HG03139 (cell line): Measurements from ENCODE around the gene PIM3.
"Not testable (repeated sequence)": the region's sequence is repeated elsewhere in the genome, so short reads cannot be mapped to it uniquely, and the experiment has no call there.

Experiments used
- ATAC-seq: cut with Tn5 transposase; IDR thresholded peaks from one replicate; pipeline ENCODE4 v1.9.1; 2021; ENCODE audit not compliant: unreplicated experiment

The PIM3 gene

DNA sequence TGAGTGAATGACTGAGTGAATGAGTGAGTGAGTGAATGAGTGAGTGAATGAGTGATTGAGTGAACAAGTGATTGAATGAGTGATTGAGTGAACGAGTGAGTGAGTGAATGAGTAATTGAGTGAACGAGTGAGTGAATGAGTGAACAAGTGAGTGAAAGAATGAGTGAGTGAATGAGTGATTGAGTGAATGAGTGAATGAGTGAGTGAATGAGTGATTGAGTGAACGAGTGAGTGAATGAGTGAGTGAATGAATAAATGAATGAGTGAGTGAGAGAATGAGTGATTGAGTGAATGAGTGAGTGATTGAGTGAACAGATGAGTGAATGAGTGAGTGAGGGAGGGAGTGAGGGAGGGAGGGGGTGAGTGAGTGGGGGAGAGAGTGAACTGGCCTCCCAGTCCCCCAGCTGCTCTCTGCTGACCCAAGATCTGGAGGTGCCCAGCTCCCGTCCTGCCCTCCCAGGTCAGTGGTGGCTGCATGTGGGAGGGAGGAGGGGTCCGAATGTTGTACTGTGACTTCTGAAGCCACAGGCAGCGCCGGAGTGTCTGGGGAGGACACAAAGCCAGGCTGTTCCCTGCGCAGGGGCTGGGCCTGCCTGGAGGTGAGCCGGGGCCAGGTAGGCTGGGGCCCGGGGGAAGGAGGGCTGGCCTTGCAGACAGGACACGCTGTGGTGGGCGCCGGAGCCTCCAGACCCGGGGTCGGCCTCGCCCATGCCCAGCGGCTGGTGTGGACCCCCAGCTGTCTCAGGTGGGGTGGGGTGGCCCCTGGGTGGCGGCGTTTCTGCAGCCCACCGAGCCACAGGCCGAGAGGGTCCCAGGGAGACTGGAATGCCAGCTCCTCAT is 17.8 kb upstream of the PIM3 start:
- no peak for ATAC-seq

DNA sequence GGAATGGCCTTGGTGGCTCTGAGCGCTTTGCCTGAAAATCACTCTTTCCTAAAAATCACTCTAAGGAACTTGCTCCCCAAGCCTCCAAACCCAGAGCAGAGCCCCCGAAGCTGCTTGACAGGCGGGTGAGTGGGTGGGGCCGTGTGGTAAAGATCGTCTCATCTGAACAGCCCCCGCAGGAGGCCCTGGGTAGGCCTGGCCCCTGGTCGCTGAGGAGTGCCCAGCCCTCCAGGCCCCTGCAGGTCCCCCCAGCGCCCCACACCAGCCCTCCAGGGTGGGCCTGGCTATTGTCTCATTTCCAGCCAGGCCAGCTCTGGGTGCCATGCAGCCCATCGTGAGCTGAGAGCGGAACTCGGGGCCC is 17.2 kb upstream of the PIM3 start:
- ATAC-seq = no peak

DNA sequence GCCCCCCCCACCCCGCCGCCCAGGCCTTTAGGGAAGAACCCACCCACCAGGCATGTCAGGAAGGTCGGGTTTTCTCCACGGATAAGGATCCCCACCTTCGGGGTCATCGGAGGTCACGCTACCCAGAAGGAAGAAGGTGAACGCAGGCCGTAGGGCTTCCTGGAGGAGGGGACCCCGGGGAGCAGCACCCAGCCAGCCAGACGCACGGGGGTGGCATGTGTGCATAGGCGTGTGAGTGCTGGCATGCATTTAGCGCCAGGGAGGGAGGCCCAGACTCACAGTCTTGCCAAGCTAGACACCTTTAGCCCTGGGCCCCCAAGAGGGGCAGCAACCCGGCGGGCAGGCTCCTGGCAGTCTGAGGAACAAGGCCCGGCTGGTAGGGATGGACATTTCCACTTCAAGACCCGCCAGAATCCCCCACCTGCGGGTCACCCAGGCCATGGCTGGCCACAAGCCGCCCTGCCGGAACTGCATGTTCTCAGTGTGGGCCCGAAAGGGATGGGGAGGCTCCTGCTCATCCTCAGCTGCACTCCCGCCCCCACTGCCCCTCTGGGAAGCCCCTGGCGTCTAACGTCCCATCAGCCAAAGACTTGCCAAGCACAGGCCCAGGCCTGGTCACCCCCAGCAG is 16.7 kb upstream of the PIM3 start:
- no peak for ATAC-seq

DNA sequence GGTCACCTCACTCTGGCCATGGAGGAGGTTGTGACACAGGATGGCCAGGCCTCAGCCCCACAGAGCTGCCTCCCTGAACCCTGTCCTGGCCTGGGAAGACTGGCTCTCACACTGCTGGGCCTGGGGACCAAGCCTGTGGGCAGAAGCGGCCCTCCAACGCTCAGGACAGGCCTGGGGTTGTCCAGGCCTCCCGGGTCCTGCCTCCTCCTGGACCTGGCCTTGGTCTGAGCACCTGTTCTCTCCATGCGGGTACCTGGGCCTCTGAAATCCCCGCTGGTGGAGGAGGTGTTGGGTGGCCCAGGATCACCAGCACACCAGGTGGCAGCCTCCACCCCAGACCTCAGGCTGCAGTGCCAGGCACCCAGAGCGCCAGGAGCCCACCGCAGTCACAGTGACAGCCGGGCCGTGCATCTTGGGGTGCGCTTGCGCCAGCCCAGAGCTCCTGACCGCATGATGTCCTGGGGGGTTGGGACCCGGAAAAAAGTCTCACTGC is 16.1 kb upstream of the PIM3 start:
- ATAC-seq = no peak

DNA sequence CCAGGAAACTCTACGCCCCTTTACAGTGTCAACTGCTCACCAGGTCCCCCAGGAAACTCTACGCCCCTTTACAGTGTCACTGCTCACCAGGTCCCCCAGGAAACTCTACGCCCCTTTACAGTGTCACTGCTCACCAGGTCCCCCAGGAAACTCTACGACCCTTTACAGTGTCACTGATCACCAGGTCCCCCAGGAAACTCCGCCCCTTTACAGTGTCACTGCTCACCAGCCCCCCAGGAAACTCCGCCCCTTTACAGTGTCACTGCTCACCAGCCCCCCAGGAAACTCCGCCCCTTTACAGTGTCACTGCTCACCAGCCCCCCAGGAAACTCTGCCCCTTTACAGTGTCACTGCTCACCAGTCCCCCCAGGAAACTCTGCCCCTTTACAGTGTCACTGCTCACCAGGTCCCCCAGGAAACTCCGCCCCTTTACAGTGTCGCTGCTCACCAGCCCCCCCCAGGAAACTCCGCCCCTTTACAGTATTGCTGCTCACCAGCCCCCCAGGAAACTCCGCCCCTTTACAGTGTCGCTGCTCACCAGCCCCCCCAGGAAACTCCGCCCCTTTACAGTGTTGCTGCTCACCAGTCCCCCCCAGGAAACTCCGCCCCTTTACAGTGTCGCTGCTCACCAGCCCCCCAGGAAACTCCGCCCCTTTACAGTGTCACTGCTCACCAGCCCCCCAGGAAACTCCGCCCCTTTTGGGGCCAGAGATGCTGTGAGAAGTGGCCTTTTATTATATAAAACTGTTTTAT is 15.4 kb upstream of the PIM3 start:
- not testable (repeated sequence) for ATAC-seq

DNA sequence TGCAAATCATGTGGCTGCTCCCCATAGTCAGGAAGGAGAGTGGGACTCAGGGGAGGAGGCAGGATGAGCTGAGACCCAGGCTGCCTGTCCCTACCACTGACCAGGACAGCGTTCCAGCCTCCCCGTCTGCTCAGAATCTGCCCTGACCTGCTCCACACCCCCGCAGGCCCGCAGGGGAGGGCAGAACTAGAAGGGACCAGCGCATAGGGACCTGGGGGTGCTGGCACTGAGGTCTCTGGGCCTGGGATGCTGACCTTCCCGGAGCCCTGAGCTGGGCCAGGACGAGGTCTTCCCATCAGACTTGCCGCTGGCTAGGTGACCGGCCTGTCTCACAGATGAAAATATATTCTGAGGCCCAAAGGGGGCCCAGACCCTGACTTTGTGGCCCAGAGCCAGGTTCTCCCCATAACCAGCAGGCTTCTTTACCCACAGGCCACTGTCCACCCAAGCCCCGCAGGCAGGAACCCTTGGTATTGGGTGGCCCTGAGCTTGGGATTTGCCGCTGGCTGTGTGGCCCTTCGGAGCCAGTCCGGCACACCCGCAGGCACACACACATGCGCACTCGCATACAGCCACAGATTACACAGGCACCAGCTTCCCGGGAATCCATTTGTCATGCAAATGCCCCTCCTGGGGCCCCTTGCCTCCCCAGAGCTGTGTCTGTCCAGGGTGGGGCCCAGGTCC is 13.8 kb upstream of the PIM3 start:
- no peak for ATAC-seq

DNA sequence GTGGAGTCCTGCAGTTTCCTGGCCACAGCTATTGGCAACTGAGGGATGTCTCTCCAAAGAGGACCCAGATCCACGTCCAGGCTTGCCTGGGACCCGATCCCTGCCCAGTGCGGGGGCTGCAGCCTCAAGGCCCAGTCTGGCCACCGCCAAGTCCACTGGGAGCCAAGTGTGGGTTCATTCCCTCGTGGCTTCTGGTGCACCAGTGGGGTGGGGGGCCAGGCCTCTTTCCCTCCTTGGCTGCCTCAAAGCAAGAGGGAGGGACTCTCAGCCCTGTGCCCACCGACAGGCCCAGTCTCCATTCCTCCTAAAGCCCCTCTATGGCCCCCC is 13.3 kb upstream of the PIM3 start:
- no peak for ATAC-seq

DNA sequence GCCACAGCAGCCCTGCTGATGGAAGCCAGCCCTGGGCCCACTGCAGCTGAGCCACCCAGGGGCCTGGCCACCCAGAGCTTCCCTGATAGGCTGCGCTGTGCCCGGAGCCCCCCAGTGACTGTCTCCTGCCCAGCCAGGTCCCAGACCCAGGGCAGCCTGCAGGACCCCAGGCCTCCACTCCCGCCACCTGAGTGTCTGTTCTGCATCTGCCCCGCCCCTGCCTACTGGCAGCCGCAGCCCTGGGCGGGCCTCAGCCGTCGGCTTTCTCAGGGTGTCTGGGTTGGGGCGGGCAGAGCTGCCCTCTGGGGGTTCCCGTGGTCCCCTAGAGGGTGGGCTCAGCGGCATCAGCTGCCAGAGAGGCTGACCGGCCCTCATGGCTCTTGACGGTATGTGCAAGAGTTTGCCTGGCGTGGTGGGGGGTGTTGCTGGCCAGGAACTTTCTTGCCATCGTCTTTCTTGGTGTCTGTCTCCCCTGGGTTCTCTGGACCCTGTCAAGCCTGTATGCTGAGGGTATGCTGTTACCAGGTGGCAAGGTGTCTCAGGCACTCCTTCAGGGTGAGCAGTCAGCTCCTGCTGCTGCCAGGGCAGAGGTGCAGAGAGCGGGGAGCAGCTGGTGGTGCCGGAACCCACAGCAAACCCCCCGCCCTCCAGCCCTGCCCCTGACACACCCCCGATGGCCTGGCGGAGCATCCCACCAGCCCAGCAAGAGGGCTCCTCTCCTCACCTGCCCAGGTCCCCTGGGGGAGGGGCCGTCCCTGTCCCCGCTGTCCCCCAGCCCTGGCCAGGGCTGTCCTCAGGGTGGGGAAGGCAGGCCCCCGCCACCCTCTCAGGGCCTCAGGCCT is 12.2 kb upstream of the PIM3 start:
- no peak for ATAC-seq

DNA sequence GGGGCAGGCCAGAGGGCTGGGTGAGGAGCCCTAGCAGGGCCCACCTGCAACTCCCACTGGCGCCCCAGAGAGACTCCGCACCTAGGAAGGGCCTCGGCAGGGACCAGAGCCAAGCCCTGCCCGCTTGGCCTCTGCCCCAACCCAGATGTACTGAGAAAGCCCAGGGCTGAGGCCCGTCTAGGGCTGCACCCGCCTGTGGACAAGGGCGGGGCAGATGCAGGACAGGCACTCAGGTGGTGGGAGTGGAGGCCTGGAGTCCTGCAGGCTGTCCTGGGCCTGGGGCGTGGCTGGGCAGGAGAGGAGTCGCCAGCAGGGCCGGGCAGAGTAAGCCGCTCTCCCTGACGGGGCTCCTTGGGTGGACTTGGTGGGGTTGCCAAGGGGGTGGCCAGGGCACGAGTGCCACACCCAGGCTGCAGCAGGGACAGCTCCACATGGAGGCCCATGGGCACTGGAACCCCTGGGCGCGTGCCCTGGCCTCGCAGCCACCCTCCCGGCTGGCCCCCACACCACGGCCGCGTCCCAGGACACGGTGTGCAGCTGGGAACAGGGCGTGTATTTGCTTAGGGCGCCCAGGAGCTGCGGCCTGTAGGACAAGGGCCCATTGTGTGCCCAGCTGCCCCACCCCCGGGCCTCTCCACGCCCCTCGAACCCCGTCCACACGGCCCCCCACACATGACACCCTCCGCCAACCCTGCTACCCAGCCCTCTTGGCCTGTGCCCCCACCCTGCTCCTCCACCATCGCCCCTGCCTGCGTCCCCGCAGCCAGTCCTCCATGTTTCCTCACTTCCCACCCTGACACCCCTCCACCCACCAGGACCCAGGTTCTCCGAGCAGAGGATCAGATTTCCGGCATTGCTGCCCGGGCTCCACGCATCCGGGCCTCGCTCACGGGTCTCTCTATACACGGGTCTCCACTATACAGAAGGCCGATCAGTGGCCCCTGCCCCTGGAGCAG is 11.3 kb upstream of the PIM3 start:
- ATAC-seq = no peak

DNA sequence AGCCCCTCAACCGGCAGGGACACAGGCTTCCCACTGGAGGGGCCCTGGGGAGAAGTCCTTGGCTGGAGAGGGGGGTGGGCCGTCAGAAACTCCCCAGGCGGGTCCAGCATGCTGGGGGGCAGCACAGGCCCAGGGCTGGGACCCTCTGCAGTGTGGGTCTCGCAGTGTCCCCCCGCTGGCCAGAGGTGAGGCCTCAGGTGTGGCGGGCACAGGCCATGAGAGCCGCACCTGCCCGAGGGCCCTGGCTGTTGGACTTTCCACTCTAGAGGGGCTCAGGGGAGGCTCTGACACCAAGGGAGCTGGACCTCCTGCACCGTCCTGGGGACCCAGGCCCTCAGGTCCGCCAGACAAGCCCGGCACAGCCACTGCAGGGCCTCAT is 10.7 kb upstream of the PIM3 start:
- ATAC-seq = no peak

DNA sequence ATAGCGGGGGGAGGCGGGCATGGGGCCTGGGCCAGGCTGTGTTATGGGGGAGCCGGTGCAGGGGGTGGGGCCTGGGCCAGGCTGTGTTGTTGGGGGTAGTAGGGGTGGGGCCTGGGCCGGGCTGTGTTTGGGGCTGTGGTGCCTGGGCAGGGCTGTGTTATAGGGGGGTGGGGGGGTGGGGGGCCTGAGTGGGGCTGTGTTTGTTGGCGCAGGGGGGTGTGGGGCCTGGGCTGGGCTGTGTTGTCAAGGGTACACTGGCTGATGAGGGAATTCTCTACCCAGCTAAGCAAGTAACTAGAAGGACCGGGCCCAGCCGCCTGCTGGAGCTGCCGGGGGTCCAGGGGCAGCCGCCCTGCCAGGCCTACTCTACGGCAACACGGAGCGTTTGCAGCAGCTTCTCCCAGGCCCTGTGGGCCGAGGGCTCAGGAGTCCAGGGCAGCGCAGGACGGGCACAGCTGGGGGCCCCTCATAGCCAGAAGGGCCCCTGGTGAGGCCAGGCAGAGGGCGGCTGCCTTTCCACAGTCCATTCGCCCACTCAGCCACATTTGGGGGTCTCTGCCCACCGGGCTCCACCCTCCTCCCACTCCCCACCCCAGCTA is 10.1 kb upstream of the PIM3 start:
- ATAC-seq = no peak

DNA sequence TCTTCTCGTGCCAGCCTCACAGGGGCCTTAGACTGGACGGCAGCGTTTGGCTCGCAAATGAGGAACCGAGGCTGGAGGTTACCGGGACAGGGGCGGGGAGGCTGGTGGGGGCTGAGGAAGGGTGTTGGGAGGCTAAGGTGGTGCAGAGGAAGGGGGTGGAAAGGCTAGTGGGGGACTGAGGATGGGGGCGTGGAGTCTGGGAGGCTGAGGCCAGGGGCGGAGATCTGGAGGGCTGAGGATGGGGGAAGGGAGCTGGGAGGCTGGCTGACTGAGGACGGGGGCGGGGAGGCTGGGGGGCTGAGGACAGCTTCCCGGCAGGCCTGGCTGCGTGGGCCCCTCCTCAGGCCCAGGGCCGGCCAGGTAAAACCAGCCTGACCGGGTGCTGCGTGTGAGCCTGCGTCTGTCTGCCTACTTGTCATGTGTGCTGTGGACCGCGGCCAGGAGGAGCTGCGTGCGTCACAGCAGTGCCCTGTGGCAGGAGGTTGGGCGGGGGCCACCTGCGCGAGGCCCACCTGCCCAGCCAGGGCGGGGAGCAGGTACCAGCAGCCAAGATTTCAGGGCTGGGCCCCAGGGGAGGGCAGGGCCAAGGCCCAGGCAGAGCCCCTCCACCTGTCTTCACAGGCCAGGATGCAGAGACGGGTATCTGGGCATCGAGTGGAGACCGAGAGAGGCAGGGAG is 9.4 kb upstream of the PIM3 start:
- no peak for ATAC-seq

DNA sequence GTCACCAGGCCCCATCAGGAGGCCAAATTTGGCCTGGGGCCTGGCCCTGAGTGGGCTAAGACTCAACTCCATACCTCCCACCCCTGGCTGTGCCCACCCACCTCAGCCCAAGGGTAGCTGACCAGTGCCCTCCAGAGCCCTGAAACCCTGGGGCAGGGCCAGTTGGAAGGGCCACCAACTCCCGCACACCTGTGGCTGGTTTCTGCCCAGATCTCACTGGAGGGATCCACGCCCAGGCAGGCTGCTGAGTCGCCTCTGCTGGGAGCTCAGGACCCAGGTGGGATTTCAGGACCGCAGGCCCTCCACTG is 8.9 kb upstream of the PIM3 start:
- ATAC-seq = no peak

DNA sequence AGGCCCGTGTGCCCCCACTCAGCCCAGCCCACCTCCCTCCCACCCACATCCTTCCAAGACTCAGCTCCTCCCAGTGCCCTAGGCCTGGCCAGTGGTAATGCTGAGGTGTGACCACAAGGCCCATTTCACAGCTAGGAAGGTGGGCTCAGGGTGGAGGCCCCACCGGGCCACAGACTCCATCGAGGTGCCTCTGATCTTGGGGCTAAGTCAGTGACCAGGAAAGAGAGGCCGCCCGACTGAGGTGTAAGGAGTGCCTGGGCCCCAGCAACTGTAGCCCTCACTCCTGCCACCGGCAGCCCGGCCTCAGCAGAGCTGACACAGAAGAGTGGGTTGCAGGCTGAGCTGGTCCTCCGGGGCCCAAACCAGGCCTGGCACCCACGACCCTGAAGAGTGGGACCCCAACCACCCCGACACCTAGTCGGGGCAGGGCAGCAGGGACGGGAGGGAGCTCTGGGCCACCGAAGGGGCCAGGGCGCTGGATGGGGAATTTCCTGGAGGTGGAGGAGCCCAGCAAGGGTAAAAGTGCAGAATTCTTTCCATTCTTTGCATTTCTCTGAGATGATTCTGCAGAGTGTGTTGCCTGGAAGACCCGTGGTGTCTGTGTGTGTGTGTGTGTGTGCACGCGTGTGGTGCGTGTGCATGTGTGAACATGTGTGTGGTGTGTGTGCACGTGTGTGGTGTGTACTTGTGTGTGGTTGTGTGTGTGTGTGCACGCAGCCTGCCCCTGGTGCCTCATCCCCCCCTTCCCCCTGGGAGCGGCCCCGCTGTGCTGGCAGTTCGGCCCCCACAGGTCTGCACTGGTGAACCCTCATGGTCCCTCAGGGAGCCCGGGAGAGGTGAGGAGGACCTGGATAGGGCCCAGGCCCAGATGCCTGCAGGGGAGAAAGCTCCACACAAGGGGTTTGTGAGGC is 8.3 kb upstream of the PIM3 start:
- no peak for ATAC-seq

DNA sequence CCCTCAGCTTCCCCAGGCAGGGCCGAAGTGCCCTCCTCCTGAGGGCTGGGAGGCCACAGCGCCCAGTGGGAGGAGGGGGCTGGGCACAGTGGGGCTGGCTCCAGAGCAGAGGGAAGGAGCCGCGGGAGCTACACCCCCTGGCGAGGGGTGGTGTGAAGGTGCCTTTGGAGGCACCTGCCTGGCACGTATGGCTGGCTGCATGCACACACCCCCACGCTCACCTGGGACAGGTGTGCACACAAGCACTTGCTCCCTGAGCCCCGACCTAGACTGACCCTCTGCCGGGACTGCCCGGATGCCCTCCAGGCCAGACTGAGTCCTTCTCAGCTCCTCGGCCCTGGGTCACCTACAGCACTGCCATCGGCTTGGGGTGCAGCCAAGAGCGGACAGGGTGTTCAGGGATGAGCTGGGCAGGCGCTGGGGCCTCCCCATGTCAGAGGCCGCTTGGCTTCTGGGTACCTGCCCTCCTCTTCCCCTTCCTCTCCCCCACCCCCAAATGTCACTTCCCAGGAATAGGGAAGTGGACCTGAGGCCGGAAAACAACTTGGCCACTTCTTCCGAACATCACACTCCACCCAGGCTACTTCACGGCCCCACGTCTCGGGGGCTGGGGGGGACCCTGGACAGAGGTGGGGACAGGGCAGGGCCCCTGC is 7.4 kb upstream of the PIM3 start:
- no peak for ATAC-seq

DNA sequence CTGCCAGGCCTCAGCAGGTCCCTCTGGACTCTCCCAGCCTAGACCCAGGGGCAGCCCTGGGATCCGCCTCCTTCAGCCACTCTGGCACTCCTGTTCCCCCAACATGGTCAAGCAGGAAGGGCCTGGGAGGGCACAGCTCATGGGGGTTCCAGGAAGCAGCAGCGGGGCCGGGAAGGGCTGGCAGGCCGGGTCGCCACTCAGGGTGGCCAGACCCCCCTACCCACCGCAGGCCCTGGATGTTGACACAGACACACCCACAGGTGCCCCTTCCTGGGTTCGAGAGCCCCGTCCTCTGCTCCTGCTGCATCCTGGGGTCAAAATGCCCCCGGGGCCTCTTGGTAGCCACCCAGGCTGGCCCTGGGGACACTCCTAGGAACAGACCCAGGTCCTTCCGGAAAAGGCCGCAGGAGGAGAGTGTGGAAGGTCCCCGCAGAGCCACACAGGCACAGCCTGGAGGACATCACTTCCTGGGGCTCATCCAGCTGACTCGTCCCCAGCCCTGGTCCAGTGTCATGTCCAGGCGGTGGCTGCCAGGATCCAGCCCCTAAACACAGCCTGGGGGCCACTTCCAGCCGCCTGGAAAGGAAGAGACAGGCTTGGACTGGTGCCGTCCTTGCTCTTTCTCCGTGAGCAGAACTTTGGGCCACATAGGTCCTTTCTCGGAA is 6.8 kb upstream of the PIM3 start:
- ATAC-seq = no peak

DNA sequence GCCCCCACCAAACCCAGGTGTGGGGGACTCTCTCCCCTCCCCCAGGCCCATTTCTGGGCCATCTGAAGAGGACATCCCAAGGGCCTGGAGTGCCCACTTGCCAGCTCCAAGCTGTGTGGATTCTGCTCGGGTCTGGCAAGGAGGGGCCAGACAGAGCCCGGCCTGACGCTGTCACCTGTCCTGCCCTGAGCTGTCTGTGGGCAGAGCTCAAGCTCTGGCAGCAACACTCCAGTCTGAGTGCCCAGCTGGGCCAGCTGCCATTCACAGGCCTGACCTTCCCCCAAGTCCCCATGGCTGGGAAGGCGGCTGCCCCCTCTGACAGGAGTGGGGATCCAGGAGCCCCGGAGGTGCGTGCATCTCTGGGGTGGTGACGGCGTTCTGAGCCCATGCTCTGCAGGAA is 6.2 kb upstream of the PIM3 start:
- no peak for ATAC-seq
